Testis (tissue), 2 donors: ENCODE results near the gene PRKACG.

ENCODE experiments used
- CTCF ChIP-seq, 3 experiments: fragments of 450-650 bp in 2 of 3; fragments of 200-600 bp in 1 of 3; sonication (generic) in 1 of 3; IDR thresholded peaks; one replicate each; pipeline ENCODE4 v1.5.1; 2016 to 2019; ENCODE audit warnings: antibody characterized with exemption in 3 of 3, mild to moderate bottlenecking in 2 of 3, moderate library complexity in 1 of 3
- POLR2A ChIP-seq: fragments of 450-650 bp; IDR thresholded peaks from one replicate; pipeline ENCODE4 v1.6.1; 2017; ENCODE audit warnings: antibody characterized with exemption, mild to moderate bottlenecking, moderate library complexity

- TF ChIP-seq CTCF (IDR thresholded peaks at IDR 0.05) (no peak), POLR2A (no peak)
These were observed 48.3 kb upstream of the PRKACG start for GRCh38 chr9:69062195-69062594.
